ENCODE results near the gene BUB3. TPM values are rescaled to one million over a fixed set of nuclear protein-coding genes. Genes with fewer than 3 reads are reported as not detected.

The BUB3 gene
- total RNA-seq, 1 experiment from 2014 or later: 96.5 TPM

DNA sequence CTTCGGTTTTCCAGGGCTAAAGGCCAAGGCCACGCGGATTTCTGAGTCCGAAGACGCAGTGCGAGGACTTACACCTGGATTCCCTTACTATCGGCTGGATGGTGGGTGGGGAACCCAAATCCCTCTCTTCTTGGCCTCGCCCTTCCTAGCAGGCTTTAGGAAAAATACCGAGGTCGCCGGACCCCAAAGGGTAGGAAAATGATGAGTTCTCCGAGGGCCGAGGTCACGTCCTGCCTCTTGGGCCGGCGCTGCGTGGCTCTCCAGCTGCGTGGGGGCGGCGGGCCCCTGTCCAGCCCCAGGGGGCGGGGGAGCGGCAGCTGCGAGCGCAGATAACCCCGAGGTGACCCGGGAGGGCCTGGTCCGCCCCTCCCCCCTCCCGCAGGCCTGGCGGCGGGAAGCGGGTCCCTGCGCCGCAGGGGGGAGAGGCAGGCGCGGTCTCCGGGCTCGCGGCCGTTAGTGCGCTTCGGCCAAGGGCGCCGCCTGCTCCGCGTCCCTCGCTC is 19.2 kb upstream of the BUB3 start:
- Histone ChIP-seq H3K27me3 (ENCODE audit: insufficient read depth, low read depth) (no peaks in the 10 kb centered on the region), H3K4me3 (no peak overlapping the region), H2AFZ (no peak overlapping the region), H3K4me1 (replicated peaks; ENCODE audit: insufficient read depth) (peaks cover 4% of the 10 kb centered on the region; the same call in 1 of the 2 replicates), H3K9me3 (ENCODE audit: insufficient read depth, low read depth) (no peaks in the 10 kb centered on the region), H3K79me2 (ENCODE audit: low read depth) (no peaks in the 10 kb centered on the region), H3K36me3 (ENCODE audit: low read depth) (no peaks in the 10 kb centered on the region), H3K4me2 (no peak overlapping the region), H4K20me1 (ENCODE audit: insufficient read depth) (no peaks in the 10 kb centered on the region), H3K27ac (no peak overlapping the region), H3K9me2 (ENCODE audit: insufficient read depth) (no peaks in the 10 kb centered on the region), H3F3A (ENCODE audit: insufficient read depth, low read depth) (no peaks in the 10 kb centered on the region)
- no peak for DNase-seq
- TF ChIP-seq, protein P1, sequence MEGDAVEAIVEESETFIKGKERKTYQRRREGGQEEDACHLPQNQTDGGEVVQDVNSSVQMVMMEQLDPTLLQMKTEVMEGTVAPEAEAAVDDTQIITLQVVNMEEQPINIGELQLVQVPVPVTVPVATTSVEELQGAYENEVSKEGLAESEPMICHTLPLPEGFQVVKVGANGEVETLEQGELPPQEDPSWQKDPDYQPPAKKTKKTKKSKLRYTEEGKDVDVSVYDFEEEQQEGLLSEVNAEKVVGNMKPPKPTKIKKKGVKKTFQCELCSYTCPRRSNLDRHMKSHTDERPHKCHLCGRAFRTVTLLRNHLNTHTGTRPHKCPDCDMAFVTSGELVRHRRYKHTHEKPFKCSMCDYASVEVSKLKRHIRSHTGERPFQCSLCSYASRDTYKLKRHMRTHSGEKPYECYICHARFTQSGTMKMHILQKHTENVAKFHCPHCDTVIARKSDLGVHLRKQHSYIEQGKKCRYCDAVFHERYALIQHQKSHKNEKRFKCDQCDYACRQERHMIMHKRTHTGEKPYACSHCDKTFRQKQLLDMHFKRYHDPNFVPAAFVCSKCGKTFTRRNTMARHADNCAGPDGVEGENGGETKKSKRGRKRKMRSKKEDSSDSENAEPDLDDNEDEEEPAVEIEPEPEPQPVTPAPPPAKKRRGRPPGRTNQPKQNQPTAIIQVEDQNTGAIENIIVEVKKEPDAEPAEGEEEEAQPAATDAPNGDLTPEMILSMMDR (conservative IDR thresholded peaks at IDR 0.05): no peak
- no peak for TF ChIP-seq EZH2 (IDR thresholded peaks at IDR 0.05; ENCODE audit: low read depth)
- no TSS peak for BruUV-seq (replicated peaks)
- intact Hi-C loops (cut with micrococcal nuclease; ENCODE audit: unreplicated experiment): loop anchor here (5.0 kb wide), 1 partner anchor 93 kb away; no protein-coding TSS in a partner anchor
- ChIA-PET CTCF (no interaction called here), POLR2A (ENCODE audit: unreplicated experiment) (no interaction called here)

- no peak for DNase-seq
- H3K27me3 ChIP-seq (ENCODE audit: insufficient read depth, low read depth): no peaks in the 10 kb centered on the region
- H4K20me1 ChIP-seq (ENCODE audit: insufficient read depth): no peaks in the 10 kb centered on the region
- no peak within 1 kb of the TSS for H3K4me3 ChIP-seq
- no peaks in the 10 kb centered on the region for H3K9me3 ChIP-seq (ENCODE audit: insufficient read depth, low read depth)
- ChIA-PET CTCF (no interaction called here), POLR2A (ENCODE audit: unreplicated experiment) (no interaction called here)
- H3K27ac ChIP-seq: no peak within 1 kb of the TSS
- H3K9me2 ChIP-seq (ENCODE audit: insufficient read depth): no peaks in the 10 kb centered on the region
- no peaks in the 10 kb centered on the region for H3K79me2 ChIP-seq (ENCODE audit: low read depth)
- no peaks in the 10 kb centered on the region for H3F3A ChIP-seq (ENCODE audit: insufficient read depth, low read depth)
- H3K4me2 ChIP-seq: no peak within 1 kb of the TSS
- intact Hi-C loops (cut with micrococcal nuclease; ENCODE audit: unreplicated experiment): no loop called here
- H3K4me1 ChIP-seq (replicated peaks; ENCODE audit: insufficient read depth): no peaks in the 10 kb centered on the region
- no TSS peak for BruUV-seq (replicated peaks)
- no peaks in the 10 kb centered on the region for H3K36me3 ChIP-seq (ENCODE audit: low read depth)
- no peak within 1 kb of the TSS for H2AFZ ChIP-seq
- TF ChIP-seq, protein P1 (conservative IDR thresholded peaks at IDR 0.05): no peak
- no peak for TF ChIP-seq EZH2 (IDR thresholded peaks at IDR 0.05; ENCODE audit: low read depth)
Observed at GRCh38 chr10:123135415-123136141, 18.6 kb upstream of the BUB3 start, which contains the start of gene HMX3. TSS of gene HMX3 (plus strand) at chr10:123135970. CDS start at chr10:123136051, 81 bp downstream.

DNA sequence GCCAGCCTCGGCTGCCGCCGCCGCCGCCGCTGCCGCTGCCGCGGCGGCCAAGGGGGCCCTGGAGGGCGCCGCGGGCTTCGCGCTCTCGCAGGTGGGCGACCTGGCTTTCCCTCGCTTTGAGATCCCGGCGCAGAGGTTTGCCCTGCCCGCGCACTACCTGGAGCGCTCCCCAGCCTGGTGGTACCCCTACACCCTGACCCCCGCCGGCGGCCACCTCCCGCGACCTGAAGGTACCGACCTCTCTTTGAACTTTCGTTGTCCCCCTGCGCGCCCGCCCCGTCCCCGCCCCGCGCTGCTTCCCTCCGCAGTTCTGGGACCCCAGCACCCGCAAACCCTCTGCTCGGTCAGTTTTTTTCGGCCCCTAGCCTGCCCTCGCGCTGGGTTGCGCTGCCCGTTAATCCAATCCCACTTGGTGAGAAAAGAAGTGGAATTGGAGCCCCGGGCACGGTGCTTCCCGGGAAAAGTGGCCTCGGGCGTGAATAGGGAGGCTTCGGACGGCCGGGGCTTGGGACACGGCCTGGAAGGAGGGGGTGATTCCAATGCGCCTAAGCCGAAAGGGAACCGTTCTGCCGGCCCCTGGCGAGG is 17.9 kb upstream of the BUB3 start:
- Histone ChIP-seq H3K27ac (no peak overlapping the region), H4K20me1 (ENCODE audit: insufficient read depth) (no peaks in the 10 kb centered on the region), H3K4me3 (no peak overlapping the region), H3K4me1 (replicated peaks; ENCODE audit: insufficient read depth) (no peaks in the 10 kb centered on the region), H3K27me3 (ENCODE audit: insufficient read depth, low read depth) (no peaks in the 10 kb centered on the region), H3F3A (ENCODE audit: insufficient read depth, low read depth) (no peaks in the 10 kb centered on the region), H3K9me2 (ENCODE audit: insufficient read depth) (no peaks in the 10 kb centered on the region), H3K79me2 (ENCODE audit: low read depth) (no peaks in the 10 kb centered on the region), H3K4me2 (no peak overlapping the region), H3K9me3 (ENCODE audit: insufficient read depth, low read depth) (no peaks in the 10 kb centered on the region), H3K36me3 (ENCODE audit: low read depth) (no peaks in the 10 kb centered on the region), H2AFZ (no peak overlapping the region)
- DNase-seq: no peak
- CTCF ChIA-PET: no interaction called here
- POLR2A ChIA-PET (ENCODE audit: unreplicated experiment): no interaction called here
- TF ChIP-seq EZH2 (IDR thresholded peaks at IDR 0.05; ENCODE audit: low read depth): no peak
- TF ChIP-seq, protein P1 (conservative IDR thresholded peaks at IDR 0.05): no peak
- intact Hi-C loops (cut with micrococcal nuclease; ENCODE audit: unreplicated experiment): no loop called here
- BruUV-seq (replicated peaks): no TSS peak
